Measurements from ENCODE around the gene NPPC.
A peak's percentile ranks its signal among the peaks of the same experiment; 100 is the strongest.

Gene NPPC

GRCh38 chr2:231931481-231931915 lies 5.3 kb upstream of the NPPC start:
- Histone ChIP-seq H3K4me3 (no peak overlapping the region), H3K27ac (no peak overlapping the region)
- no peak for DNase-seq (ENCODE audit: low spot score)
- TF ChIP-seq, protein P1, sequence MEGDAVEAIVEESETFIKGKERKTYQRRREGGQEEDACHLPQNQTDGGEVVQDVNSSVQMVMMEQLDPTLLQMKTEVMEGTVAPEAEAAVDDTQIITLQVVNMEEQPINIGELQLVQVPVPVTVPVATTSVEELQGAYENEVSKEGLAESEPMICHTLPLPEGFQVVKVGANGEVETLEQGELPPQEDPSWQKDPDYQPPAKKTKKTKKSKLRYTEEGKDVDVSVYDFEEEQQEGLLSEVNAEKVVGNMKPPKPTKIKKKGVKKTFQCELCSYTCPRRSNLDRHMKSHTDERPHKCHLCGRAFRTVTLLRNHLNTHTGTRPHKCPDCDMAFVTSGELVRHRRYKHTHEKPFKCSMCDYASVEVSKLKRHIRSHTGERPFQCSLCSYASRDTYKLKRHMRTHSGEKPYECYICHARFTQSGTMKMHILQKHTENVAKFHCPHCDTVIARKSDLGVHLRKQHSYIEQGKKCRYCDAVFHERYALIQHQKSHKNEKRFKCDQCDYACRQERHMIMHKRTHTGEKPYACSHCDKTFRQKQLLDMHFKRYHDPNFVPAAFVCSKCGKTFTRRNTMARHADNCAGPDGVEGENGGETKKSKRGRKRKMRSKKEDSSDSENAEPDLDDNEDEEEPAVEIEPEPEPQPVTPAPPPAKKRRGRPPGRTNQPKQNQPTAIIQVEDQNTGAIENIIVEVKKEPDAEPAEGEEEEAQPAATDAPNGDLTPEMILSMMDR (IDR thresholded peaks at IDR 0.05), result no peak

- Histone ChIP-seq H3K27ac (no peak overlapping the region), H3K4me3 (no peak overlapping the region)
- DNase-seq (ENCODE audit: low spot score), result peak; percentile 69
- TF ChIP-seq, protein P1 (IDR thresholded peaks at IDR 0.05), result no peak
Observed at GRCh38 chr2:231930593-231931281, 4.5 kb upstream of the NPPC start.

GRCh38 chr2:231929961-231930592 lies 3.9 kb upstream of the NPPC start:
- TF ChIP-seq, protein P1 (IDR thresholded peaks at IDR 0.05), result no peak
- Histone ChIP-seq H3K27ac (no peak overlapping the region), H3K4me3 (no peak overlapping the region)
- DNase-seq (ENCODE audit: low spot score), result peak; percentile 62

DNA sequence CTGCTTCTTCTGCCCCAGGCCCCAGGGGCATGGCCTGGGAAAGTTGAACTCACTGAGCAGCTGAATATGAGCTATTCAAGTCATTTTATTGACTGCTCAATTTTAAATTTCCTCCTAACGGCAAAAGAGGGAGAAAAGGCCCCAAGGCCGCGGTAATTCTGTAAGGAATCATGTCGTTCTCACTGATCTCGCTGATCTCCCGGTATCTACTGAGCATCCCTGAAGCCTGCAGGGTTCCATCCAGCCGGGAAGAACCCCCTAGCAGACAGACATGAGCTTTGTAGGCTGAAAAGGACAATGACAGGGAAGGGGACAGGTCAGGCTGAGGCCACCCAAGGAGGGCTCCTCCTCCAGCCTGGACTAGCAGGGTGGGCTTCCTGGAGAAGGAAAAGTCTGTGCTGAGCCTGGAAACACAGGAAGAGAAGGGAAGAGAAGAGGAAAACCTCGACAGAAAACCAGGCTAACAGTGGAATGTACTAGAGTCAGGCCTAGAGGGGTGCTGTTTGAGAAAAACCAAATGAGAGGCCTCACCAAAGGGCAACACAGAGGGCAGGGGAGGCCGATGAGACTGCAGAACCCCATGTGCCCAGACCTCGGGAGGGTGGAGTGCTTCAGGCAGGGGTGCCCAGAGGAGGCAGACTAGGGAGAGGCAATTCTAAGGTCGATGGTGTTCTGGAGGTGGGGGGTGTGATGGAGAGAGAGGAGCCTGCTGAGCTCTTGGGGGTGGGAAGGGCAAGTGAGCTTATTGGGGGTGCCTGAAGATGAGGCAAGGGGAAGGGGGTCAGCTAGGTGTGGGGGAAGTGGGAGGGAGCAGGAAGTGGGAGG lies 2.9 kb upstream of the NPPC start:
- peak; percentile 21 for DNase-seq (ENCODE audit: low spot score)
- H3K4me3 ChIP-seq, result no peak overlapping the region
- TF ChIP-seq, protein P1 (IDR thresholded peaks at IDR 0.05), result no peak
- no peak overlapping the region for H3K27ac ChIP-seq

DNA sequence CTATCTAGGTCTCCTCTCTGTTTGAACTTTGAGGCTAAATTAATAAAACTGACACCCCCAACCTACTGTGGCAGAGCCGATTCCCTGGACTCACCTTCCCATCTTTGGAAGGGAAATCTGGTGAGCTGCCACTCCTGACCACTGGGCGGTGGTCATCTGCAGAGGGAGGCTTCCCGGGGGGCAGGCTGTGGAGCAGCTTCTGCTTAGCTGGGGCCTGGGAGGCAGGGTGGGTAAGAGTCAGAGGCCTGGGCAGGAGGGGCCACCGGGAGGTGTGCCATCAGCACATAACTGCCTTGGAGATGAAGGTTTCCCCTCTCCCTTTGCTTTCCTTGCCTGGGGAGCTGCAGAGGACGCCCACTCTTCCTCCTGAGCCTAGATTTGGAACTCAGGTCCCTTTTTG lies 2.3 kb upstream of the NPPC start:
- no peak overlapping the region for H3K4me3 ChIP-seq
- DNase-seq (ENCODE audit: low spot score), result peak; percentile 64
- TF ChIP-seq, protein P1 (IDR thresholded peaks at IDR 0.05), result no peak

DNA sequence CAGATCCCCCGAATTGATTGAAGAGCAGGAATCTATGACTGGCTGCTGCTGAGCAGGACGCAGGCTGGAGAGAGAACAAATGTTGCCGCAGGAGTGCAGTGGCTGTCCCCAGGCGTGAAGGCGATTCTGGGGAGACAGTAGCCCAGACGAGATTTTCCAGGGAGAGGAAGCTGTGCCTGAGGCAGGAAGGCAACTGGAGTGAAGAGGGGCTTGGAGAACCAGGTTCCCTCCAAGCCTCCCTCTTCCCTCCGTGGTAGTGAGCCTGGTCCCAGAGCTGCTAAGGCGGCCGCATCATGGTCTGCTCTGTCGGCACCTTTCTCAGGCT lies 1.3 kb upstream of the NPPC start:
- DNase-seq (ENCODE audit: low spot score), result no peak
- Histone ChIP-seq H3K4me3 (no peak overlapping the region), H3K27ac (no peak overlapping the region)
- TF ChIP-seq, protein P1 (IDR thresholded peaks at IDR 0.05), result no peak

More for the DNA sequence above, 2.3 kb upstream of the NPPC start:
- H3K27ac ChIP-seq, result no peak overlapping the region
